ENCODE results near the gene PDF. TPM values are rescaled to one million over a fixed set of nuclear protein-coding genes. Genes with fewer than 3 reads are reported as not detected.

Gene PDF
- total RNA-seq, 1 experiment from 2014 or later = 23.1 TPM

- DNase-seq (ENCODE audit: low read depth, low spot score) = no peak
- Histone ChIP-seq H3K4me1 (ENCODE audit: control insufficient read depth, insufficient read depth, low read length) (no peaks in the 10 kb centered on the region), H3K4me3 (ENCODE audit: low read depth in 2 of 2, low read length in 2 of 2) (no peak overlapping the region), H3K36me3 (ENCODE audit: control insufficient read depth, insufficient read depth, low read length) (peaks cover 4% of the 10 kb centered on the region; the same call in 1 of the 2 replicates), H3K27me3 (ENCODE audit: control insufficient read depth, insufficient read depth, low read length) (no peaks in the 10 kb centered on the region), H3K9me3 (ENCODE audit: control insufficient read depth, insufficient read depth, low read depth, low read length) (no peaks in the 10 kb centered on the region), H3K27ac (ENCODE audit: low read length) (no peak overlapping the region)
- ChIA-PET CTCF (no interaction called here), POLR2A (no interaction called here)
- BruUV-seq (replicated peaks) = no TSS peak
- intact Hi-C loops (cut with micrococcal nuclease; ENCODE audit: unreplicated experiment) = no loop called here
- in situ Hi-C loops (cut with HindIII; ENCODE audit: low pct_unique_long_range_greater_than_20kb, low sequenced_read_pairs) = no loop called here
- no peak for ATAC-seq
- TF ChIP-seq REST (IDR thresholded peaks at IDR 0.05; ENCODE audit: insufficient read depth in 1 of 2, low read depth in 2 of 2, low read length in 1 of 2) (no peak), SIN3A (IDR thresholded peaks at IDR 0.05; ENCODE audit: borderline replicate concordance, insufficient read depth, low read depth, low read length) (no peak), POLR2AphosphoS5 (IDR thresholded peaks at IDR 0.05; ENCODE audit: low read depth, low read length) (no peak), TCF7L2 (IDR thresholded peaks at IDR 0.05; ENCODE audit: low read depth, low read length) (no peak), CTCF (IDR thresholded peaks at IDR 0.05) (no peak)
Observed at GRCh38 chr16:69313469-69313868, 16.9 kb downstream of the PDF start.

GRCh38 chr16:69311533-69312387 lies 18.6 kb downstream of the PDF start:
- POLR2A ChIA-PET = no interaction called here
- CTCF ChIA-PET = no interaction called here
- no peaks in the 10 kb centered on the region for H3K4me1 ChIP-seq (ENCODE audit: control insufficient read depth, insufficient read depth, low read length)
- ATAC-seq (peak; percentile 79), DNase-seq (ENCODE audit: low read depth, low spot score) (no peak)
- no peaks in the 10 kb centered on the region for H3K27me3 ChIP-seq (ENCODE audit: control insufficient read depth, insufficient read depth, low read length)
- no TSS peak for BruUV-seq (replicated peaks)
- peaks cover 4% of the 10 kb centered on the region; the same call in 1 of the 2 replicates for H3K36me3 ChIP-seq (ENCODE audit: control insufficient read depth, insufficient read depth, low read length)
- in situ Hi-C loops (cut with HindIII; ENCODE audit: low pct_unique_long_range_greater_than_20kb, low sequenced_read_pairs) (no loop called here), intact Hi-C loops (cut with micrococcal nuclease; ENCODE audit: unreplicated experiment) (no loop called here)
- peak overlapping the region; percentile 72 to 74 for H3K4me3 ChIP-seq (ENCODE audit: low read depth in 2 of 2, low read length in 2 of 2)
- H3K9me3 ChIP-seq (ENCODE audit: control insufficient read depth, insufficient read depth, low read depth, low read length) = no peaks in the 10 kb centered on the region
- peak overlapping the region; percentile 78 for H3K27ac ChIP-seq (ENCODE audit: low read length)
- TF ChIP-seq POLR2AphosphoS5 (IDR thresholded peaks at IDR 0.05; ENCODE audit: low read depth, low read length) (no peak), CTCF (IDR thresholded peaks at IDR 0.05) (0 out of 2 replicates have a peak, but pooled peaks have one; percentile 48)

Measured in Panc1 (cell line).